Measurements from ENCODE around the gene ABCC4.

Gene ABCC4

DNA sequence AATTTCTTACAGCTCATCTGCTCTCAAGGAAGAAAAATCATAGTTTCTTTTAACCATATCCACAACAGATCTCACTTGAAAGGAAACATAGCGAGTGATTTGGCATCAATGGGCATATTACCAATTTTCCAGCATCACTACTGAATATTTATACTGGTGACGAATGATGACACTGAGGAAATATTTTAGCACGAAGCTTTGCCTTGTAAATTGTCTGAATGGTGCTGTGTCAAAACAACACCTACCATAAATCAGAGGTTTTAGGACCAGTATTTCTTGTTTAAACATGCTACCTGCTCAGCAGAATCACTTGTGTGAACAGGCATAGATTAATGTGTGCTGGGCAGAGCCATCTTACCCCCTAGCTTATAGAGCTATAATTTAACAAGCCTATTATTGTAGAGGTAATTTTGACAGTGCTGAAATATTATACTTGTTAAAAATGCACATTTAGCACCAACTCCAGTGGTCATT, 146.8 kb downstream of the ABCC4 start:
- no peak for DNase-seq

DNA sequence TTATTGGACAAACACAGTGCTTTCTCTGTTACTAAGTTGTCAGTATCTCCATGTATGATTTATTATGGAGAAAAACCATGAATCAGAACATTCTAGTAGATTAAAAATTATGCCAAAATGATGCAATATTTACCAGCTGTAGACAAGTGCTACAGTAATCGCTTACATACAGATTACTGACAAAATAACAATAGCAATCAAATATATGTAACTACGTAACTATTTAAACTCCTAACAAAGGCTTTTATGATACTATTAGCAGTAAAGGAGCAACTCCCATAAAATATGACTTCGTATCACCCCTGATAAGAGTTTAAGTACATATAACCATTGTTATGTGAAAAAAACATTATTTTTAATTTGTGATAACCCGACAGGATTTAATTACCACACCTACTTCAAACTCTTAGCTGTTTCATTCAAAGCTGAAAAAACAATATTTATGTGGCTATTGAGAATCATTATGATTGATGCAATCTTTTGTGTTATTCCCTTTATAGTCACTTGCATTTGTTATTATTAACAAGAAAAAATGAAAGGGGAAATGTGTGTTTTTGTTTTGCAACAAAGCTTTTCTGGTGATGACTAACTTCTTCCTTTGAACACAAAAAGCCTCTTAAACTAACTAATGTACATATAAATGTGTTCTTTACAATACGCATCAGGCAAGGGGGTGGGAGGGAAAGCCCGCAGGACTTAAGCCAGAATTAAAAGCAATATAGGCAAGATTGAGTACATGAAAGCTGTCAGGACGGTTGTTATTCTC, 147.4 kb downstream of the ABCC4 start:
- no peak for DNase-seq

- DNase-seq = no peak
Observed at GRCh38 chr13:95151942-95152587, 149.2 kb downstream of the ABCC4 start.

DNA sequence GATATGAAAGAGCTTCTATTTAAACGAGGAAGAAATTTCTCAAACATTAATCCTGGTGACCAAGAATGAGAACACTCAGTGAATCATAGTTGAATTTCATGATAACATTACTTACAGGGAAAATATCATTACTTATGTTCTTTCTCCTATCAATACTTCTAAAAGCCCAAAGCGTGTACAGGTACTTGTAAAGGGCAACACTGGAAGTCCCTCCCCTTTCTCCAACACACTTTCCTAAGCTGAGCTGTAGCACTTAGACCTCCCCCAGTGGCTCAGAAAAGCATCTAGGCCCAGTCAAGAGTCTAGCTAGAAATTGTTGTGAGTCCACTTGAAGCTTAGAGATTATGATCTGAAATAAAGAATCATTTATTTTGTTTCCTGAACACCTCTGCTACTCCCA, 150.7 kb downstream of the ABCC4 start:
- DNase-seq = no peak

- DNase-seq = no peak
Observed at GRCh38 chr13:95146486-95146885, 154.8 kb downstream of the ABCC4 start.

GRCh38 chr13:95145587-95145986, 155.7 kb downstream of the ABCC4 start:
- DNase-seq = no peak

- DNase-seq = no peak
Observed at GRCh38 chr13:95140502-95140901, 160.7 kb downstream of the ABCC4 start.

GRCh38 chr13:95138876-95139585, 162.2 kb downstream of the ABCC4 start:
- no peak for DNase-seq

DNA sequence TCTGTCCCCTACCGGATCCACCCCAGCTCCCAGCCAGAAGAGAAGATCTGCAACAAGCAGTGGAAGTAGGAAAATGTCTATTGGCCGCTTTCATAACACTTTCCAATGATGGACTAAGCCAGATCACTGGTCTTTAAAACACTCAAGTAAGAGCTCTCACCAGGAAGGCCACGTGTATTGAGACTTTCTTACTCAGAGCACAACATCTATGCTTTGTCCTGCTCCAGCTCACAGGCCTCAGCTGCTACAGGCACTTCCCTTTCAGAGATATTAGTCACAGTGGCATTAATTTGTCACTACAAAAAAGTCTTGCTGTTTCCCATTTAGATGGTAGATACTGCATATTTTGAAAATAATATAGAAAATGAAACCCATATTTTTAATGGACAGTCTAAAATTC, 164.2 kb downstream of the ABCC4 start:
- DNase-seq = no peak

DNA sequence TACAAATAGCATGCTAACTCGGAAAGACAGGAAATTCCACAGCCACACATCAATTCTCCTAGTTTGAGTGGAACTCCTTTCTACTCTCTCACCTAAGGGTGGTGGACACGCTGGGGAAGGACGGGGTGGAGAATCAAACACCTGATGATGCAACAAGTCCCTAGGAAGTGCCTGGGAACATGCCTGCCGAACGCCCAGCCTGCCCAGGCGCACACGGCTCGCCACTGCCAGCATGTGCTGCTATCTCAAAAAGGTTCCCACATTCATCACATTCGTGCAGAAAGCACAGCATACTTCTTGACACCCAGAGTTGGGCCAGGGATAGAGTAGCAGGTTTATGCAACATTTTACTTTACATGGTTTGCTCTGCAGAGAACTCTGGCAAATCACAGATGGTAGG, 164.6 kb downstream of the ABCC4 start:
- no peak for DNase-seq

DNA sequence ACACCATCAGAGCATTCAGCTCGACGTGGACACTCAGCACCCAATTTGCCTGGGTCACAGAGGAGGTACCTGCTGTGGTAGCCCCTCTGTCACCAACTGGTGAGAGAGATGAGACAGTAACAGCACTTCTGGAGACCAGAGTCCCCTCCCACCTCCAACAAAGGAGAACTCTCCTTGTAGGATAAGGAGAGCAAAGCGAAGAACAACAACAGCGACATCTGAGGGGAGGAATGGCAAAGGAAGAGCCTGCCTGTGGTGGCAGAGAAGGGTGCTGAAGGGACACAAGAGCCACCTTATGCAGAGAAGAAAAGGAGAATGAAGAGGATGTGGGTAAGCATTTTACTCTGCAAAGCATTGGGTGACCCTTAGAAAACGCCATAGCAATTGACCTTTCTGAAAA, 167.8 kb downstream of the ABCC4 start:
- no peak for DNase-seq

DNA sequence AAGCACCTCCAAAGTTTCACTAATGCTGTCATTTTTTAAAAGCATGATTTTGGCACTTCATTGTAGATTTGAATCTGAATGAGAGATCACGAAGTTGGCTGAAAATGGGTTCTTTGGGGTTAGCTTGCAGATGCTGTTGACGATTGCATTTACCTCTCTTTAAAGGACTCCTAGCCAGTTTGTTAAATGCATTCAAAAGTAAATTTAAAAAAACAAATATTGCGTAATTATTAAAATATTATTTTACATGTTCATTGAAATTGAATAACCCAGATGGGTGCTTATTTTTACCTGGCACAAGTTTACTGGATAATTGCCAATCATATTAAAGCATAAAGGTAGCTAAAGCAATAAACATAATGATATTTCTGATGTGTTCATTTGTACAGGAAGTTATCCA, 172.2 kb downstream of the ABCC4 start:
- no peak for DNase-seq

DNA sequence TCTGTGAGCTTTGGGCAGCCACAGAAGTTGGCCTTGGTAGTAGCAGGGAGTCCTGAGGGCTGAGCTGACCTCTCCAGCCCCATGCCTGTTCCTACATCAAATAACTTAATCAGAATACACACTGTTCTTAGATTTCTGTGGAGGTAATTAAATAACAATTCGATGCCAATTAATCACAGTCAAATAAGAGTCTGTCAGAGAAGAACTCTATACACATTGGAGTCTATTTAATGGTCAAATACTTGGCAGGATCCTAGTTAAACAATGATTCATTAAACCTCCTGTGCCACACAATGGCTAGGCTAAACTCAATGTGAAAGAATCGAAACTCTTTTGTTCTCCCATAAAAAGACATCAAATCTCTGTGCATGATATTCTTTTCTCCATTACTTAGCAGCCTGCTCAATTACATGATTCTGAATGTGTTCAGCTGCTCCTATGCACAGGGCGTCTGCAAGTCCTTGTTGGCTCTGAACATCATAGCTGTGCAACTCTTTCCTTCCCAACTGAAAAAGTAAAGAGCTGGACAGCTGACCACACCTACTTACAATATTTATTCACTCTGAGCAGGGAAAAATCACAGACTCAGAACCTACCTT, 173.1 kb downstream of the ABCC4 start:
- no peak for DNase-seq

- no peak for DNase-seq
Observed at GRCh38 chr13:95124959-95125358, 176.3 kb downstream of the ABCC4 start.

DNA sequence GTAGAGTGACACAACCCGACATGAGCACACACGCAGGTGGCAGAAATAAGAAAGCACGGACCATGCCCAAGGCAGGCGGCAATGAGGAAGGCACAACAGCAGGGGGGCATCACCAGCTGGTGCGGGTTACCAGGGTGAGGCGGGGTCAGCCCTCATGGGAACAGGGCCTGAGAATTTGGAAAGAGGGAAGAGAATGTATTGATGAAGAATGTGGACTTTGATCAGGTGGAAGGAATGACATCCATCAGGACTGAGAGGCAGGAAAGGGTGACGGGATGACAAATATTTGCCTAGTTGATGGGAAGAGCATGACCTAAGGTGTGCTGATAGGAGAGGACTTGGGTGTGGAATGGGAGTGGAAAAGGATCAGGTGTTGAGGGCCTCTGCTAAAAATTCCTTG, 177.5 kb downstream of the ABCC4 start:
- no peak for DNase-seq

- no peak for DNase-seq
Observed at GRCh38 chr13:95122063-95122462, 179.2 kb downstream of the ABCC4 start.

- no peak for DNase-seq
Observed at GRCh38 chr13:95121516-95121915, 179.7 kb downstream of the ABCC4 start.

GRCh38 chr13:95120650-95121049, 180.6 kb downstream of the ABCC4 start:
- DNase-seq = no peak

DNA sequence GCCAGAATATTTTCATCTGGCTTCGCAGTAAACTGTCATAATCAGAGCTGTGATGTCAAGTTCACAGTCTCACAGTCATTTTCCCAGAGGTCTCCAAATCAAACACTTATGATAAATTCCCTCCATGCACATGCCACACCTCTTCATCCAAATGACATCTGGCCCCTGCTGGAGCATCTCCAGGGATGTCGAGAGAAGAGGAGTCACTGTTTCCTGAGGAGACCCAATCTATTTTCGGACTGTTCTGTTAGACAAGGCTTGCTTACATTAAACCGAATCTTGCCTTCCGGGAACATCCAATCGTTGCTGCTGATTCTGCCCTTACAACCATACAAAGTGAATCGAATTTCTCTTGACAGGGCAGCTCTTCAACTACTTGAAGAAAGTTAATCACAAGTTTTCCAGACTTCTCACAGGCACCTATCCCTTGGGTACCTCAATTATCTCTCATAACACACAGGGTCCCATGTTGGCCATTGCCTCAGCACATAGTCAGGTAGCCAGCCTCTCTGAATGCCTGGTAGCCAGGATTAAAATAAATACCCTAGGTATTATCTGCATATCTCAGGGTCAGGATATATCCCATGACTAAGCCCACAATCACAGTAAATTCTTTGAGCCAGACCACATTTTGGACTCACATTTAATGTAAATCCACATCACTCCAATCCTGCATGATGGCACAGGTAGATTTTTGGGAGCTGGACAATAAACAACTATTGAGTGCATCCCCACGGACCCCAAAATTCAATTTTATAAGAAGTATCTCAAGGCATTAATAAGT, 182.5 kb downstream of the ABCC4 start:
- no peak for DNase-seq

DNA sequence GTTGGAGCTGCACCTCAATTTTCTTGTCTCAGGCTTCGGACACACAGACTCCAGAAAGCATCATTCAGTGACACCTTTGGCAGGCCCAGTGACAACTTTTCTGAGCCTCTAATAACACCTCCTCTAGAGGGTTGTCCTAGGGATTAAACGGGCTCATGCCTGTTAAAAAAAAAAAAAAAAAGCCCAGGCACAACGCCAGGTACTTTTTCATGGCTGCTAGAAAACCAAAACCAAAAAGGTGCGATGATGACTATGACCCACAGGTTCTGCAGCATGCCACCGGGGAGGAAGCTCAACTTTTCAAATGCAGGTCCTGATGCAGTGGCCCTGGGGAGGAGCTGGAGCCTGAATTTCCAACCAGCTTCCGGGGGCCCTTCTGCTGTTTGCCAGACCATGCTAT, 184.2 kb downstream of the ABCC4 start:
- no peak for DNase-seq

DNA sequence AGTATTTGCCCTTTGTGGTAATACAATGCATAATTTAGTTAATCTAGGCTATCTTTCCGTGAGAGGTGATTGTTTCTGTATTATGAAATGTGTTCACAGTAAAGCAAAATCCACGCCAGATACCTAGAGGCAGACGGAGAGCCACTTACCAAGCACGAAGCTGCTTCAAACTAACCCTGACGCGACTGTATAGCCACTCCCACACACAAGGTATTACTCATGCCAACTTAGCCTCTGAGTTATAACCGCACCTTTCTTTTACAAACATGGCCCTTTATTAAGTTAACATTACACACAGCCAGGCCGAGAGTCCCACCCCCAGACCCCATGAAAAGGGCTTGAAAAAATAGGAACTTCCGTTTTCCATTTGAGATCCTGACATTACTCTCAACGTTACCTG, 185.7 kb downstream of the ABCC4 start:
- DNase-seq = no peak

DNA sequence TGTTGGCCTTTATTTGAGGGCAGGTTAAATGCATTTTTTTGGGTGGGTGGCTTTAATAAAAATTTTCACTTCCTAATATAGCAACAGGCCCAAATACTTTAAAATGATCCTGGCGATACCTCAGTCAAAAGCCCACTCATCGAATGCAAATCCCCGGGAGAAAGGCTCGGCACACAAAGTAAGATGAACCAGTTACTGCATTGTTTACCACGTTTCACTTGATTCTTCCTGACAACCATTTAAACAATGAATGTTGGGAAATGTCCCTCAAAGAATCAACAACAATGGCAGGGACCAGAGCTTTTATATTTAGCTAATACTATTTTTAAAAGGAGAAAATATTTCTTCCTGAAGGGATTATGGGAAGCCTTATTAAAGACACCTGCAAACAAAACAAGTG, 187.7 kb downstream of the ABCC4 start:
- no peak for DNase-seq

GRCh38 chr13:95112883-95113282, 188.4 kb downstream of the ABCC4 start:
- no peak for DNase-seq

Data from CD4-positive, alpha-beta T cell treated with Interleukin-6 for 4 hours (primary cell).